Measurements from ENCODE around the gene NOTCH4. TPM values are rescaled to one million over a fixed set of nuclear protein-coding genes. Genes with fewer than 3 reads are reported as not detected.
A peak's percentile ranks its signal among the peaks of the same experiment; 100 is the strongest.

Gene NOTCH4
- total and polyA plus RNA-seq, 9 of the 15 experiments (the other 6 are each of a cell fraction or from before 2014, with no cell fraction given) = 0.24 to 4.3 (median 1.7) TPM

GRCh38 chr6:32190054-32190851 is 33.6 kb downstream of the NOTCH4 start, which contains the start of gene PBX2 (continued):
- TF ChIP-seq MYNN (IDR thresholded peaks at IDR 0.05) = no peak
- no peak for TF ChIP-seq MYNN (CRISPR knock-in tag; IDR thresholded peaks at IDR 0.05)
- no peak for TF ChIP-seq SP2 (IDR thresholded peaks at IDR 0.05; ENCODE audit: extremely low read depth, low read depth, low read length, poor library complexity, severe bottlenecking)
- peak; percentile 97 for TF ChIP-seq ELF4 (CRISPR knock-in tag; IDR thresholded peaks at IDR 0.05)
- no peak for TF ChIP-seq SRSF1 (IDR thresholded peaks at IDR 0.05; ENCODE audit: low read depth, low read length)
- TF ChIP-seq SREBF1 (IDR thresholded peaks at IDR 0.05; ENCODE audit: borderline replicate concordance, low read depth, low read length) = no peak
- TF ChIP-seq NCOA2 (IDR thresholded peaks at IDR 0.05; ENCODE audit: partially characterized antibody in 2 of 2) = no peak
- TF ChIP-seq IFI16 (CRISPR knock-in tag; IDR thresholded peaks at IDR 0.05) = no peak
- peak; percentile 81; the same call in 1 of the 2 replicates for TF ChIP-seq ZBTB26 (CRISPR knock-in tag; IDR thresholded peaks at IDR 0.05)
- TF ChIP-seq PPARD (CRISPR knock-in tag; IDR thresholded peaks at IDR 0.05) = no peak
- TF ChIP-seq MAFK (IDR thresholded peaks at IDR 0.05; ENCODE audit: low read length) = no peak
- TF ChIP-seq CBFA2T2 (conservative IDR thresholded peaks at IDR 0.05) = no peak
- TF ChIP-seq TRIM24 (IDR thresholded peaks at IDR 0.05) = peak in 1 of 2 experiments; percentile 70; a peak in 2 of 4 replicates
- peak; percentile 63; the same call in 1 of the 2 replicates for TF ChIP-seq ZNF395 (CRISPR knock-in tag; IDR thresholded peaks at IDR 0.05)
- TF ChIP-seq ZNF175 (CRISPR knock-in tag; IDR thresholded peaks at IDR 0.05; ENCODE audit: low read depth) = no peak
- TF ChIP-seq FOXP4 (CRISPR knock-in tag; IDR thresholded peaks at IDR 0.05; ENCODE audit: borderline replicate concordance) = no peak
- TF ChIP-seq MECOM (CRISPR knock-in tag; IDR thresholded peaks at IDR 0.05) = no peak
- no peak for TF ChIP-seq ADNP (tag; IDR thresholded peaks at IDR 0.05)
- TF ChIP-seq CBX8 (IDR thresholded peaks at IDR 0.05; ENCODE audit: borderline replicate concordance, extremely low read depth, low read depth, low read length, poor library complexity, severe bottlenecking) = no peak
- no peak for TF ChIP-seq MED1 (CRISPR knock-in tag; IDR thresholded peaks at IDR 0.05; ENCODE audit: borderline replicate concordance)
- 0 out of 2 replicates have a peak, but pooled peaks have one; percentile 63 for TF ChIP-seq ZBTB9 (CRISPR knock-in tag; IDR thresholded peaks at IDR 0.05)

Measured in K562 (cell line).